ENCODE measurements around the gene WDFY2. TPM values are rescaled to one million over a fixed set of nuclear protein-coding genes. Genes with fewer than 3 reads are reported as not detected.

WDFY2 gene
- total RNA-seq, 1 donor from 2014 or later: 11.1 TPM

GRCh38 chr13:51679616-51680015 lies 95.4 kb downstream of the WDFY2 start:
- Histone ChIP-seq H3K27me3 (ENCODE audit: control insufficient read depth, insufficient read depth, low read length) (no peaks in the 10 kb centered on the region), H3K4me3 (ENCODE audit: low read depth, low read length) (no peak overlapping the region), H3K36me3 (ENCODE audit: control insufficient read depth, insufficient read depth, low read length) (peaks cover 2% of the 10 kb centered on the region)
- DNase-seq (ENCODE audit: low read depth): no peak
- no peak for TF ChIP-seq CTCF (IDR thresholded peaks at IDR 0.05; ENCODE audit: insufficient read depth, low read length, poor library complexity, severe bottlenecking)

- Histone ChIP-seq H3K27me3 (ENCODE audit: control insufficient read depth, insufficient read depth, low read length) (no peaks in the 10 kb centered on the region), H3K4me3 (ENCODE audit: low read depth, low read length) (no peak overlapping the region), H3K36me3 (ENCODE audit: control insufficient read depth, insufficient read depth, low read length) (no peaks in the 10 kb centered on the region)
- no peak for TF ChIP-seq CTCF (IDR thresholded peaks at IDR 0.05; ENCODE audit: insufficient read depth, low read length, poor library complexity, severe bottlenecking)
- DNase-seq (ENCODE audit: low read depth): no peak
These were observed 96.9 kb downstream of the WDFY2 start for GRCh38 chr13:51681037-51681678.

- TF ChIP-seq CTCF (IDR thresholded peaks at IDR 0.05; ENCODE audit: insufficient read depth, low read length, poor library complexity, severe bottlenecking): no peak
- H3K36me3 ChIP-seq (ENCODE audit: control insufficient read depth, insufficient read depth, low read length): no peaks in the 10 kb centered on the region
- no peaks in the 10 kb centered on the region for H3K27me3 ChIP-seq (ENCODE audit: control insufficient read depth, insufficient read depth, low read length)
- DNase-seq (ENCODE audit: low read depth): no peak
- H3K4me3 ChIP-seq (ENCODE audit: low read depth, low read length): no peak overlapping the region
These were observed 98.4 kb downstream of the WDFY2 start for GRCh38 chr13:51682686-51683085.

GRCh38 chr13:51683597-51683996 lies 99.3 kb downstream of the WDFY2 start:
- H3K4me3 ChIP-seq (ENCODE audit: low read depth, low read length): no peak overlapping the region
- no peaks in the 10 kb centered on the region for H3K36me3 ChIP-seq (ENCODE audit: control insufficient read depth, insufficient read depth, low read length)
- no peak for TF ChIP-seq CTCF (IDR thresholded peaks at IDR 0.05; ENCODE audit: insufficient read depth, low read length, poor library complexity, severe bottlenecking)
- no peaks in the 10 kb centered on the region for H3K27me3 ChIP-seq (ENCODE audit: control insufficient read depth, insufficient read depth, low read length)
- DNase-seq (ENCODE audit: low read depth): no peak

GRCh38 chr13:51684076-51684475 lies 99.8 kb downstream of the WDFY2 start:
- DNase-seq (ENCODE audit: low read depth): no peak
- no peak overlapping the region for H3K4me3 ChIP-seq (ENCODE audit: low read depth, low read length)
- TF ChIP-seq CTCF (IDR thresholded peaks at IDR 0.05; ENCODE audit: insufficient read depth, low read length, poor library complexity, severe bottlenecking): no peak
- H3K36me3 ChIP-seq (ENCODE audit: control insufficient read depth, insufficient read depth, low read length): no peaks in the 10 kb centered on the region
- H3K27me3 ChIP-seq (ENCODE audit: control insufficient read depth, insufficient read depth, low read length): no peaks in the 10 kb centered on the region
